ENCODE data around the gene LENG8. TPM values are rescaled to one million over a fixed set of nuclear protein-coding genes. Genes with fewer than 3 reads are reported as not detected.

Gene LENG8
- total and polyA plus RNA-seq, 2 of the 4 experiments (the other 2 are of a cell fraction) = 21.1 to 93.9 TPM

DNA sequence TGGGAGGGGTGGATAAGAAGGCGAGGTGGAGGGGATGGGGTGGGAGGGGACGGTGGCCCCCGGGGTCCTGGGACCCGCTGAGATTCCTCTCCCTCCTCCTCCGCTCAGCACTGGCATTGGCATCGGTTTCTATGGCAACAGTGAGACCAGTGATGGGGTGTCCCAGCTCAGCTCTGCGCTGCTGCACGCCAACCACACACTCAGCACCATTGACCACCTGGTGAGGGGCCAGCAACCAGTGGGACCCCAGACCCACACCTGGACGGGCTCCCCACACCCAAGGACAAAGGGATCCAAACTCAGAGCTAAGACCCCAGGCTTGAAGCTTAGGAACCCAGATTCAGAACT lies 27.9 kb upstream of the LENG8 start:
- Histone ChIP-seq H3K4ac (ENCODE audit: low read depth, low read length) (no peak overlapping the region), H3K79me1 (ENCODE audit: low read depth in 1 of 2, low read length in 2 of 2) (no peaks in the 10 kb centered on the region), H3K36me3 (ENCODE audit: control insufficient read depth, insufficient read depth, low read length) (no peaks in the 10 kb centered on the region), H3K4me3 (ENCODE audit: insufficient read depth, low read depth, low read length) (no peak overlapping the region), H2BK15ac (ENCODE audit: low read depth, low read length) (no peak overlapping the region), H3K56ac (ENCODE audit: extremely low read depth, insufficient read depth, low read length) (no peak overlapping the region), H2BK5ac (ENCODE audit: low read depth, low read length, poor library complexity, severe bottlenecking) (no peak overlapping the region), H3K23ac (ENCODE audit: low read depth, low read length) (no peak overlapping the region), H3K9me3 (ENCODE audit: control insufficient read depth, insufficient read depth, low read length) (no peaks in the 10 kb centered on the region), H3K9me1 (ENCODE audit: insufficient read depth, low read length) (peaks cover 3% of the 10 kb centered on the region; the same call in 1 of the 2 replicates), H2AFZ (replicated peaks; ENCODE audit: low read length, poor library complexity) (no peak overlapping the region), H3K27ac (ENCODE audit: insufficient read depth, low read length) (no peak overlapping the region), H3K4me2 (ENCODE audit: low read depth, low read length) (no peak overlapping the region), H4K5ac (ENCODE audit: low read depth, low read length) (no peak overlapping the region), H2AK5ac (ENCODE audit: low read depth, low read length) (no peak overlapping the region), H4K20me1 (ENCODE audit: insufficient read depth, low read length) (no peaks in the 10 kb centered on the region), H4K8ac (ENCODE audit: low read depth in 2 of 2, low read length in 2 of 2) (no peak overlapping the region), H3K4me1 (ENCODE audit: control insufficient read depth, insufficient read depth, low read length) (no peaks in the 10 kb centered on the region), H3K27me3 (ENCODE audit: control insufficient read depth, insufficient read depth, low read length) (peaks cover 26% of the 10 kb centered on the region), H3K14ac (replicated peaks; ENCODE audit: low read depth, low read length) (no peak overlapping the region), H3K18ac (ENCODE audit: low read depth, low read length) (no peak overlapping the region), H3K9ac (ENCODE audit: low read depth, low read length) (no peak overlapping the region), H2AK9ac (replicated peaks; ENCODE audit: low read depth, low read length, poor library complexity) (no peak overlapping the region), H4K91ac (ENCODE audit: insufficient read depth, low read depth, low read length) (no peak overlapping the region), H2BK120ac (ENCODE audit: low read depth, low read length) (no peak overlapping the region), H2BK20ac (ENCODE audit: low read depth, low read length) (no peak overlapping the region)
- BruUV-seq (replicated peaks) = no TSS peak
- in situ Hi-C loops (cut with MboI; ENCODE audit: low sequenced_read_pairs) = no loop called here
- DNase-seq = no peak
- intact Hi-C loops (cut with micrococcal nuclease) = no loop called here
- dilution Hi-C loops (cut with HindIII; ENCODE audit: low sequenced_read_pairs, unreplicated experiment) = no loop called here
- CTCF ChIA-PET = no interaction called here
- POLR2A ChIA-PET (ENCODE audit: unreplicated experiment) = no interaction called here
- TF ChIP-seq CHD1 (IDR thresholded peaks at IDR 0.05; ENCODE audit: low read depth, low read length) = no peak
- TF ChIP-seq, protein P1, sequence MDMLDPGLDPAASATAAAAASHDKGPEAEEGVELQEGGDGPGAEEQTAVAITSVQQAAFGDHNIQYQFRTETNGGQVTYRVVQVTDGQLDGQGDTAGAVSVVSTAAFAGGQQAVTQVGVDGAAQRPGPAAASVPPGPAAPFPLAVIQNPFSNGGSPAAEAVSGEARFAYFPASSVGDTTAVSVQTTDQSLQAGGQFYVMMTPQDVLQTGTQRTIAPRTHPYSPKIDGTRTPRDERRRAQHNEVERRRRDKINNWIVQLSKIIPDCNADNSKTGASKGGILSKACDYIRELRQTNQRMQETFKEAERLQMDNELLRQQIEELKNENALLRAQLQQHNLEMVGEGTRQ (IDR thresholded peaks at IDR 0.05; ENCODE audit: low read depth, low read length) = no peak
- TF ChIP-seq, protein P2, sequence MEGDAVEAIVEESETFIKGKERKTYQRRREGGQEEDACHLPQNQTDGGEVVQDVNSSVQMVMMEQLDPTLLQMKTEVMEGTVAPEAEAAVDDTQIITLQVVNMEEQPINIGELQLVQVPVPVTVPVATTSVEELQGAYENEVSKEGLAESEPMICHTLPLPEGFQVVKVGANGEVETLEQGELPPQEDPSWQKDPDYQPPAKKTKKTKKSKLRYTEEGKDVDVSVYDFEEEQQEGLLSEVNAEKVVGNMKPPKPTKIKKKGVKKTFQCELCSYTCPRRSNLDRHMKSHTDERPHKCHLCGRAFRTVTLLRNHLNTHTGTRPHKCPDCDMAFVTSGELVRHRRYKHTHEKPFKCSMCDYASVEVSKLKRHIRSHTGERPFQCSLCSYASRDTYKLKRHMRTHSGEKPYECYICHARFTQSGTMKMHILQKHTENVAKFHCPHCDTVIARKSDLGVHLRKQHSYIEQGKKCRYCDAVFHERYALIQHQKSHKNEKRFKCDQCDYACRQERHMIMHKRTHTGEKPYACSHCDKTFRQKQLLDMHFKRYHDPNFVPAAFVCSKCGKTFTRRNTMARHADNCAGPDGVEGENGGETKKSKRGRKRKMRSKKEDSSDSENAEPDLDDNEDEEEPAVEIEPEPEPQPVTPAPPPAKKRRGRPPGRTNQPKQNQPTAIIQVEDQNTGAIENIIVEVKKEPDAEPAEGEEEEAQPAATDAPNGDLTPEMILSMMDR (conservative IDR thresholded peaks at IDR 0.05; ENCODE audit: low read depth, low read length) = no peak
- no peak for TF ChIP-seq MXI1 (IDR thresholded peaks at IDR 0.05; ENCODE audit: borderline replicate concordance, low read depth, low read length)
- TF ChIP-seq POLR2A (IDR thresholded peaks at IDR 0.05; ENCODE audit: low read depth, low read length) = no peak
- TF ChIP-seq, protein P3, sequence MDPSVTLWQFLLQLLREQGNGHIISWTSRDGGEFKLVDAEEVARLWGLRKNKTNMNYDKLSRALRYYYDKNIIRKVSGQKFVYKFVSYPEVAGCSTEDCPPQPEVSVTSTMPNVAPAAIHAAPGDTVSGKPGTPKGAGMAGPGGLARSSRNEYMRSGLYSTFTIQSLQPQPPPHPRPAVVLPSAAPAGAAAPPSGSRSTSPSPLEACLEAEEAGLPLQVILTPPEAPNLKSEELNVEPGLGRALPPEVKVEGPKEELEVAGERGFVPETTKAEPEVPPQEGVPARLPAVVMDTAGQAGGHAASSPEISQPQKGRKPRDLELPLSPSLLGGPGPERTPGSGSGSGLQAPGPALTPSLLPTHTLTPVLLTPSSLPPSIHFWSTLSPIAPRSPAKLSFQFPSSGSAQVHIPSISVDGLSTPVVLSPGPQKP (IDR thresholded peaks at IDR 0.05; ENCODE audit: borderline replicate concordance, low read depth, low read length) = no peak
- no peak for TF ChIP-seq MAFK (IDR thresholded peaks at IDR 0.05; ENCODE audit: low read depth, low read length)
- no peak for TF ChIP-seq RAD21 (IDR thresholded peaks at IDR 0.05; ENCODE audit: low read length)
- TF ChIP-seq NFE2L2 (IDR thresholded peaks at IDR 0.05; ENCODE audit: low read depth, low read length) = no peak
- WGBS, 2 experiments (ENCODE audit: extremely low coverage in 2 of 2, insufficient read length in 1 of 2) = 23% methylated on average over 2 of the region's 9 CpGs; no CpG with 5 or more reads in 1 of the 2 experiments
- ATAC-seq (ENCODE audit: low read depth) = no peak

Data from IMR-90 (cell line).